ENCODE data around the gene RAP2A.

DNA sequence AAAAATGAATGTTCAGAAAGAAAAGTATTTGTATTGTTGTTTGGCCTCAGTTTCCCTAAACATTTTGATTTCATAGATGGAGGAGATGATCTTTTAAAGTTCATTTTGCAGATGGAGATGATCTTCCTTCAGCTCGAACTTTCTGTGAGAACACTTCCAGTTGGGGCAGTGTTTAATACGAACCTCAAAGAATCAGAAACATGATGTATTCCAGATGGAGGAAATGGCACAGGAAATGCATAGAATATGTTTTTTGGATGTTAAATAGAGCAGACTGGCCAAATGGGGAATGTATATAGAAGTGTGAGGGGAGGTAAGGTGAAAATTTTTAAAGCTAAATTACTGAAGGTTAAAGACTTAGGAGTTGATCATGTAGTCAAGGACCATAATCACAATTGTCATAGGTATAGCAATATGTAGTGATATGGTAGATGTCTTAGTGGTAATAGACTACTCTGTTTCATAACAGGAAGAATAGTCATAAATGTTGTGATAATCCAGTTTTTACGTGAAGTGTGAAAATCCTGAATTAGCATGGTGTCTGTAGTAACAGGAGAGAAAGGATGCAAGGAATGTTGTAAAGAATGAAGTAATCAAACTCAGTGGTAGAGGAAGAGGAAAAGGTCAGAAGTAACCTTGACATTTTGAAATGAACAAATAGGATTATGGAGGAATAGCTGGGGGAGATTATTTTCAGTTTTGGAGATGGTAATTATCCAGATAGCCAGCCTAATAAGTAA is 5.1 kb downstream of the RAP2A start:
- TF ChIP-seq MCM2 (IDR thresholded peaks at IDR 0.05; ENCODE audit: low read depth), result no peak
- TF ChIP-seq, protein P1, sequence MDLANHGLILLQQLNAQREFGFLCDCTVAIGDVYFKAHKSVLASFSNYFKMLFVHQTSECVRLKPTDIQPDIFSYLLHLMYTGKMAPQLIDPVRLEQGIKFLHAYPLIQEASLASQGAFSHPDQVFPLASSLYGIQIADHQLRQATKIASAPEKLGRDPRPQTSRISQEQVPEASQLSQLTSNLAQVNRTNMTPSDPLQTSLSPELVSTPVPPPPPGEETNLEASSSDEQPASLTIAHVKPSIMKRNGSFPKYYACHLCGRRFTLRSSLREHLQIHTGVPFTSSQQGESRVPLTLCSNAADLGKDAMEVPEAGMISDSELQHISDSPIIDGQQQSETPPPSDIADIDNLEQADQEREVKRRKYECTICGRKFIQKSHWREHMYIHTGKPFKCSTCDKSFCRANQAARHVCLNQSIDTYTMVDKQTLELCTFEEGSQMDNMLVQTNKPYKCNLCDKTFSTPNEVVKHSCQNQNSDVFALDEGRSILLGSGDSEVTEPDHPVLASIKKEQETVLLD (IDR thresholded peaks at IDR 0.05), result no peak
- TF ChIP-seq ZNF584 (CRISPR knock-in tag; IDR thresholded peaks at IDR 0.05; ENCODE audit: low read depth), result no peak
- no peak for TF ChIP-seq STAG1 (CRISPR knock-in tag; IDR thresholded peaks at IDR 0.05; ENCODE audit: borderline replicate concordance)
- no peak for TF ChIP-seq BRD4 (IDR thresholded peaks at IDR 0.05)
- no peak for TF ChIP-seq ZNF354B (CRISPR knock-in tag; IDR thresholded peaks at IDR 0.05)
- no peak for TF ChIP-seq POLR2A (conservative IDR thresholded peaks at IDR 0.05)
- TF ChIP-seq HMG20B (CRISPR knock-in tag; IDR thresholded peaks at IDR 0.05), result no peak
